GM21786 (cell line): ENCODE measurements around the gene SIAH1.
A peak's percentile ranks its signal among the peaks of the same experiment; 100 is the strongest.
"Not testable (repeated sequence)": the region's sequence is repeated elsewhere in the genome, so short reads cannot be mapped to it uniquely, and the experiment has no call there.

Experiments
- ATAC-seq: cut with Tn5 transposase; IDR thresholded peaks from one replicate; pipeline ENCODE4 v1.9.1; 2021; ENCODE audit not compliant: unreplicated experiment

The SIAH1 gene, protein sequence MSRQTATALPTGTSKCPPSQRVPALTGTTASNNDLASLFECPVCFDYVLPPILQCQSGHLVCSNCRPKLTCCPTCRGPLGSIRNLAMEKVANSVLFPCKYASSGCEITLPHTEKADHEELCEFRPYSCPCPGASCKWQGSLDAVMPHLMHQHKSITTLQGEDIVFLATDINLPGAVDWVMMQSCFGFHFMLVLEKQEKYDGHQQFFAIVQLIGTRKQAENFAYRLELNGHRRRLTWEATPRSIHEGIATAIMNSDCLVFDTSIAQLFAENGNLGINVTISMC

DNA sequence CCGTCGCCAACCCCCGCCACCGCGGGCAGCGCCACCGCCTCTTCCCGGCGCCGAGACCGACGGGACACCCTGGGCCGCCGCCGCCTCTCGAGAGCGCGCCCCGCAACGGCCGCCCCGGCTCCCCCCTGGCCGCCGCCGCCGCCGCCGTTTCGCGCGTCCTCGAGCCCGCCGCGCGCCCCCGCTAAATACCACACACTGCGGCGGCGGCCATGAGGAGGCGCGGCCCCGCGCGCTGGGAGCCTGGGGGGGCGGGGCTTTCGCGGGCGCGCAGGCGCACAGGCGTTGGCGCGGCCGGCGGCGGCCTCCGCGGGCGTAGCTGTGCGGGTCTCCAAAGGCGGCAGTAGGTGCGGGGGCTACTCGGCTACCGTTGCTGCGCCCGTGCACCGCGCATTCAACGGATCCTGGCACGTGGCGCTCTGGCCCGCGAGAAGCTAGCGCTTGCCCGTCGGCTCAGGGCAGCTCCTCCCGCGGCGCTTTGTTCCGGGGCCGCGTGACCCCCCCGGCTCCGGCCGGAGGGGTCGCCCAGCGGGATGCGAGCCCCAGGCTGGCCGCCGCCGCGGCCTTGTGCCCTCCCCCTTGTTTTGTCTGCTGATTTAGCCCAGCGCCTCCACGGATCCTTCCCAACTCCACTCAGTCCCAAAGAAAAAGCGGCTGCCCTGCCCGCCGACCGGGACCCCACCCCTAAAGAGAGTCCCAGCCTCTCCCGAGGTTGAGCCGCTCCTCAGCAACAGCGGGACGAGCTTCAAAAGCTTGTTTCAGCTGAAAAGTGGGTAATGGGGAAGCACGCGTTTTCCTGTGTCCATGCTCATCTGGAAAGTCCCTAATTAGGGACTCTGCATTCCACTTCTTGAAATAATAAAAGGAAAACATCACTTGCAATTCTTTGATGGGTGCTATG lies at the start of gene SIAH1:
Gene SIAH1 (minus strand): TSS at position 161 of the 898 bp plus-strand sequence. CDS start 22,985 bp downstream, outside the sequence.
- ATAC-seq, result peak; percentile 69

DNA sequence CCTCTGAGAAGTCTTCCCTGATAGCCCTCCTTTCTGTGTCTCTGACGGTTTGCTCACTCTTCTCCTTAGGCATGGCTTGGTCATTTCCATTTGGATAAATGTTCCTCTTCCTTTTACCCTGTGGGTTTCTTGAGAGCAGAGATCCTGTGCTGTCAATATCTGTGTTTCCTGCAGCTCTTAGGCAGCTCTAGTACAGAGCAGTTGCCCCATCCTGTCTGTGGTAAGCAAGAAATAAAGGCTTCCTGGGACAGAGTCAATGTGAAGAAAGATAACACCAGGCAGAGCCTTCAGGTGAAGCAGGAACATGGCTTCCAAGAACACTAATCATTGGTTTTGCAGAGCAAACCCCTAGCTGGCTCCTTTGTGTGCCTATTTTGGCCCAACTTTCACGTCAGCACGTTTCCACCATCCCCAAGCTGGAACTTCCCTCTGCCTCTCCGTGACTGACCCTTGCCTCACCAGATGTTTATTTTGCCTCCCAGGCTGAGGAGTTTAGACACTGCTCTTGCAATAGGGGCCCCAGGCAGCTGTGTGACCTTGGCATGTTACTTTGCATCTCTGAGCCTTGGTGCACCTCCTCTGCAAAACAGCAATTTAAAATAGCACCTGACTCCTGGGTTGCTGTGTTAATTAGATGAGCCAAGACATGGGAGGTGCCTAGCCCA lies 49.6 kb upstream of the SIAH1 start:
- ATAC-seq, result no peak

DNA sequence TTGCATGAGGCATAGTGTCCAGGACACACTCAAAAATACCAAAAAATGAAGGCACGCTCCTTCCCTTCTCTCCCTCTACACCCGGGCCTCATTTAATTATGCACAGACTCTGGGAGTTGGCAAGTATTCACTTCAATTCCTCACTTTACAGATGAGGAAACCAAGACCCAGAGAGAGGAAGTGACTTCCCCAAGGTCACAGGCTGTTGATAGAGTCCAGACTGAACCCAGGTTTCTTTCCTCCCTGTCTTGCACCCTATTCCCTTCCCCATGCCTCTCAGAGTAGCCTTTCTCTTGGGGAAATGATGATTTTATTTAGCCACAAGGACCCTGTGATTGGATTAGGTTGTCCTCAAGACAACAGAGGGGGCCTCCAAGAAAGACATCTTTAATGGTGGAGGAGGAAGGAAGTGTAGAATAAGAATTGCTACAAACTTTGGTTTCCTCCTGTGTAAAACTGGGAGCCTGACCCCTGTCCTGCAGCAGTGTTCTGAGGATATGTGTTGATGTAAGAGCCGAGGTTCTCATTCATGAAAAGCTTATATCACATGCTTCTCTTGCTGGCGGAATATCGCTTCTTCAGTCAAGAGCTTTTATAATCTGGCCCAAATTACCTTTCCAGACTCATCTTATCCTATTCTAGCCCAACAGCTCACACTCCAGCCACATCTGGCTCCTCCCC lies 48.8 kb upstream of the SIAH1 start:
- ATAC-seq, result no peak

DNA sequence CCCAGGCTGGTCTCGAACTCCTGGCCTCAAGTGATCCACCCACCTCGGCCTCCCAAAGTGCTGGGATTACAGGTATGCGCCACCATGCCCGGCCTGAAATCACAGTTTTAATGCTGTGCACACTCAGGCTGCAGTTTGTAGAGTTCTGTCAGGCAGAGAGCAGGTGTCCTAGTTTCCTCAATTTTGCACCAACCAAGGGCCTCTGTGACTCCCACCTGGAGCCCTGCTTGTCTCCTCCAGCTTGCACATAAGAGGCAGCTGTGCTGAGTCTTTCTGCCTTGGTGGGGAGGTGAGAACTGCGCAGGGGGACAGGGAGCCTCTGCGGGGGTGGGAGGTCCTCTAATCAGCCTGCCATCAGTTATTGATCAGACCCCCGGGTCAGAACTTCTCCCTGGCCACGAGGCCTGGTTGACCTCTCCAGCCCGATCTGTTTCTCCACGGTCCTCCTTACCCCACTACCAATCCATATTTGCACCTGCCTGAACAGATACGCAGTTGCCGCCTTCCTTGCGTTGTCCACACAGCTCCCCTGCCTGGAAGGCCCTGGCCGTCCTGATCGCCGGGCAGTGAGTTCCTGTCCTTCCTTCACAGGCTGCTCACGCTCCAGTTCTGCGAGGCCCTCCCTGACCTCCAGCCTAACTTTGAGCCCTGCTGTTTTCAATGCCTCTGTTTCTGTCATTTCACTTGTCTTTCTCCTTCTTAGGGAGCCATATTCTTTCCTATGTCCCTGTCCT lies 48.1 kb upstream of the SIAH1 start:
- ATAC-seq, result no peak

DNA sequence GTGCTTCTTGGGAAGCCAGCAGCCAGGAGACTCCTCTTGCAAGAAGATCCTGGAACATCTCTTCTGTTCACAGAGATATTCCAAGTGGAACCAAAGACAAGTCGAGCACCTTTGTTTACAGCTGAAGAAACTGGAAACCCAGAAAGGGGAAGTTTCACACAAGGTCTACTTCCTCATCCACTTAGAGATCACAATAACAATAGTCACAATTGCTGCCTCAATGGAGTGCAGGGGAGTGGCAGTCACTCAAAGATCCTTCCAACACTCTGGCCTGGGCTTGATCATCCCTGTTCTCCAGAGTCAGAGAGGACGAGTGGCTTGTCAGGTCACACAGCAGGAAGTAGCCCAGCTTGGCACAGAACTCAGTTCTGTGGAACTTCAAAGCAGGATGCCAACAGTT lies 46.9 kb upstream of the SIAH1 start:
- peak; percentile 83 for ATAC-seq

DNA sequence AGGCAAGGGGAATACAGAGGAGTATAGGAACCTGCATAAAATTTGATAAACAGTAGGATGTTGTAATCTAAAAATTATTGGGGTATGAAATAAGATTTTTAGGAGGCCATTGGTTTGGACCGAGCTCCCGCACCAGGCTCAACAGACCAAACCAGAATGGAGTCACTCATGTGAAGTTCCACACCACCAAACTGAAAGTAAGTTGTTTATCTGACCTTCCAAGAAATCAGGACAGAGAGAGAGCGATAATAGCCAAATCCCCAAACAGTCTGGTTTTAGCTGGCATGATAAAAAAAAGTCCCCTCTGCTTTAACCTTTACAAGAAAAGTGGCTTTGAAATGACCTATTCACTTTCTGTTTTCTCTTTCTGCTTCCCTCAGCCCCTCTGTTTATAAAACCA lies 45.7 kb upstream of the SIAH1 start:
- ATAC-seq, result no peak

DNA sequence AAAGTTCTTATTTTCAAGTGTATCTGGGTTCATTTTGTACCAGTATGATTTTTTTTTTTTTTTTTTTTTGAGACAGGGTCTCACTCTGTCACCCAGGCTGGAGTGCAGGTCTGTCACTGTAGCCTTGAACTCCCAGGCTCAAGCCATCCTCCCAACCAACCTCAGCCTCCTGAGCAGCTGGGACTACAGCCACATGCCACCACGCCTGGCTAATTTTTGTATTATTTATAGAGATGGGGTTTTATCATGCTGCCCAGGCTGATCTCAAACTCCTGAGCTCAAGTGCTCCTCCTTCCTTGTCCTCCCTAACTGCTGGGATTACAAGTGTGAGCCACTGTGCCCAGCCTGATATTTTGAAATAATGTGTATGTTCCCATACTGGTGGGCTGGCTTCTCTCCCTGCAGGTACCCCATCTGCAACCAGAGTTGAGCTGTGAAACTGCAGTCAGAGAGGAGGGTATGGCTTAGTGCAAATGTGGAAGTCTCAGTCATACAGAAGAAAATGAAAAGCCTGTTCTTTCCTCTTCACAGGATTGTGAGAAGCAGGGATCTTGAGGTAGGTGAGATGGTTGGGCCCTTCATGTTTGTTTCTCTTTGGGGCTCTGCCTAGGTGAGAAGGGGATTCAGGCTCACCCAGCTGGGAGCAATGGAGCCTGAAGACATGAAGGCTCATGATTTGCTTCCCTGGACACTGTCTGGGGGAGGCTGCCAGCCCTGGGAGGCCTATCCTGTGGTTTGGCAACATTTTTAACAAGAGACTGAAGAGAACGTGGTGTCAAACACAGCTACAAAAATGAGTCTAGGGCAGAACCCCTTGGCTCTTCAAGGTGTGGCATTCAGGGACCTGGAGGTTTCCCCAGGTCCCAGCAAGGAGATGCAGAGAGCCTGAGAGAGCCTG lies 41.3 kb upstream of the SIAH1 start:
- no peak for ATAC-seq

DNA sequence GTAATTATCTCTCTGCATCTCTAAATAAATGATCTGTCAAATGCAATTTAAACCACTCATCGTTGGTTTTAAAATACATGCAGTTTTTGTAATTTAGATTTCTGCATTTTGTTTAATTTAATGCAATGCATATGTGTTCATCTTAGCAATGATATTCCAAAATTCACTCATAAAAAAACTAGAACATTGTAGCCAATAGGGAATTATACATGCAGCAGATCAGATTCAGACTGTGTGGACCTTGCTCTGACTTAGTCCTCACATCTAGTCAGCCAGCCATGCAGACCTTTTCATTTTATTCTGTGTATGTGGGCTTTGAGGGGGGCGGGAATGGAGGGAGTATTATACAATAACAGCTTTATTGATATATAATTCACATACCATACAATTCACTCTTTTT lies 37.3 kb upstream of the SIAH1 start:
- no peak for ATAC-seq

DNA sequence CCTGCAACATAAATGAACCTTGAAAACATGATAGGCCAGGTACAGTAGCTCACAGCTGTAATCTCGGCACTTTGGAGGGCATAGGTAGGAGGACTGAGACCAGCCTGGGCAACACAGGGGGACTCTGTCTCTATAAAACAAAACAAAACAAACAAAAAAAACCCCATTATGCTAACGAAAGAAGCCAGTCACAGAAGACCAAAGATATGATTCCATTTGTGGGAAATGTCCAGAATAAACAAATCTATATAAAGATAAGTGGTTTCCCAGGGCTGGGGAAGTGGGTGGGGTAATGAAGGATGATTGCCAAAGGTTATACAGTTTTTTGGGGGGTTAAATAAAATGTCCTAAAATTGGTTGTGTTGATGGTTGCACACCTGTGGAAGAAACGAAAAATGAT lies 36.5 kb upstream of the SIAH1 start:
- ATAC-seq, result no peak

DNA sequence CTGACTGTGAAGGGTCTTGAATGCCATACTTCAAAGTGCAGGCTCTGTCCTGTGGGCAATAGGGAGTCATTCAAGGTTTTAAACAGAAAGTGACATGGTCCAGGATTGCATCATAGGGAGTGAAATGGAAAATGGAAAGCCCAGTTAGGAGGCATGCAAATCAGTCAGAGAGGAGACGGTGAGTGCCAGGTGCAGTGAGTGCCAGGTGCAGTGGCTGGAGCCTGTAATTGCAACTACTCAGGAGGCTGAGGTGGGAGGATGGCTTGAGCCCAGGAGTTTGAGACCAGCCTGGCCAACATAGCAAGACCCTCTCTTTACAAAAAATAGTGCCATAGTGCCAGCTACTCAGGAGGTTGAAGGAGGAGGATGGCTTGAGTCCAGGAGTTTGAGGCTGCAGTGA lies 35.2 kb upstream of the SIAH1 start:
- ATAC-seq, result no peak

DNA sequence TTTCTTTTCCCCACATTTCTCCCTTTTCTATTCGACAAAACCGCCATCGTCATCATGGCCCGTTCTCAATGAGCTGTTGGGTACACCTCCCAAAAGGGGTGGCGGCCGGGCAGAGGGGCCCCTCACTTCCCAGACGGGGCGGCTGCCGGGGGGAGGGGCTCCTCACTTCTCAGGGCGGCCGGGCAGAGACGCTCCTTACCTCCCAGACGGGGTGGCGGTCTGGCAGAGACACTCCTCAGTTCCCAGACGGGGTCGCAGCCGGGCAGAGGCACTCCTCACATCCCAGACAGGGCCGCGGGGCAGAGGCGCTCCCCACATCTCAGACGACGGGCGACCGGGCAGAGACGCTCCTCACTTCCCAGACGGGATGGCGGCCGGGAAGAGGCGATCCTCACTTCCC lies 31.4 kb upstream of the SIAH1 start:
- ATAC-seq, result not testable (repeated sequence)

DNA sequence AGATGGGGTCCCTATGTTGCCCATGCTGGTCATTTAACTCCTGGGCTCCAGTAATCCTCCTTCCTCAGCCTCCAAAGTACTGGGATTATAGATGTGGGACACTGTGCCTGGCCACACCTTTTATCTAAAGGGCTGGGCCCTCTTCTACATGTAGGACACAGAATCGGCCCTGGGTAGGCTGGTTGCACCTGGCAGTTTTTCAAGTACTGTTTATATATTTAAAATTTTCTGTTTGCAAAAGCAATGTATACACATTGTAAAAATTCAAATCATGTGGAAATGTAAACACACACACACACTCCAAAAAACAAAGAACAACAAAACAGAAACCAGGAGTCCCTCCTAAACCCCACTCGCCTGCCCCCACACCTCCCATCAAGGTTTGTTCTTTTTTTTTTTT lies 28.1 kb upstream of the SIAH1 start:
- ATAC-seq, result no peak

DNA sequence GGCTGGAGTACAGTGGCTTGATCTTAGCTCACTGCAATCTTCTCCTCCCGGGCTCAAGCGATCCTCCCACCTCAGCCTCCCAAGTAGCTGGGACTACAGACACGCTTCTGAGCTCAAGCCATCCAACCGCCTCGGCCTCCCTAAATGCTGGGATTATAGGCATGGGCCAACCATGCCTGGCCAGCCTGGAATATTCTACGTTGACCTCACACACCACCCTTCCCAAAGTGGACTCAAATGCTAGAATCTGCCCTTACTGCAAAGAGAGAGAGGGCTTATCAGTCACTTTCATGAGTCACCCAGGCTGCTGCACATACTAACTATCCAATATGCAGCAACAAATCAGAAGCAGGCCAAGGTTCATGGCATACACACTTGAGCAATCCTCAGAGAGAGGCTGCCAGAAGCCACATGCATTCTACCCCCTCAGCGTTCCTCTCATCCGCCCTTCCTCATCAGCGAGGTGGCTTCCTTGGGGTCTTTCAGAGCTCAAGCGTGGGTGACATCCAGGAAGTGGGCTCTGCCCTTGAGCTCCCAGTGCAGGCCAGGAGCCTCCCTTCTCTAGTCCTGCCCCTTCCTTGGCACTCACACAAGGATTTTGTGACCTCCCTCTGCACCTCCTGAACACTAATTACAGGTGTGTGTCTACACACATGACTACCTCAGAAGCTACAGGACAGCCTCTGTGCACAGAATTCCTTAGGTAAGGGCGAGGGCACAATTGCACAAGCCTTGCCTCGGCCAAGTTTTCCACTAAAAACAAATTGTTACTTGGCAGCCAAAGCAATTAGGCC lies 24.8 kb upstream of the SIAH1 start:
- no peak for ATAC-seq

DNA sequence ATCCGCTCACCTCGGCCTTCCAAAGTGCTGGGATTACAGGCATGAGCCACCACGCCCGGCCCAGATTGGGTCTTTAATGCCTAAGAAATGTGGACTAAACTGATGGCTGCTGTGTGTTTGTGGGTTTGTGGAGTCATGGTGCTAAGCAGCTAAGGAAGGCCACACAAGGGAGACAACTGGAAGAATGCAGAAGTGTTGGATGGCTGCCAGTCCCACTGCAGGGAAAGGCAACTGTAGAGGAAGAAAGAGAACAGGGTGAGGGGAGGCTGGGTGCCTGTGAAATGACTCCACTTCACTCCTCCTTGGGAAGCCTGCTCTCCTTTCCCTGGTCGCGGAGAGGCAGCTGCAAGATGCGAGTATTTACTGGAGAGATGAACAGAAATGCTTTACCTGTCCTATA lies 23.5 kb upstream of the SIAH1 start:
- ATAC-seq, result no peak

DNA sequence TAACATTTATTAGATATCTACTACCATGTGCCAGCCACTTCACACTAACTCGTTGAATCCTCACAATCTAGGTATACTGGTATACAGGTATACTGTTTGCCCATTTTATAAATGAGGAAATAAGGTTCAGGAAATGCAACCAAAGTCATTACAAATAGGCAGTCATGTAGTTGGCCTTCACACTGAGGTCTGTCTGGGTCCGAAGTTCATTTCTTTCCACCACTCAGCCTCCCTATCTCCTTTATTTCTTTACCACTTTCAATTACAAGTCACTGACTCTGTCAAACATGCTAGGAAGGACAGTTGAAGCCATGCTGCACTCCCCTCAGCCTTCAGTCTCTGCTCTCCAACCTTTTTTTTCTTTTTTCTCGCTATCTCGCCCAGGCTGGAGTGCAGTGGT lies 20.7 kb upstream of the SIAH1 start:
- no peak for ATAC-seq

DNA sequence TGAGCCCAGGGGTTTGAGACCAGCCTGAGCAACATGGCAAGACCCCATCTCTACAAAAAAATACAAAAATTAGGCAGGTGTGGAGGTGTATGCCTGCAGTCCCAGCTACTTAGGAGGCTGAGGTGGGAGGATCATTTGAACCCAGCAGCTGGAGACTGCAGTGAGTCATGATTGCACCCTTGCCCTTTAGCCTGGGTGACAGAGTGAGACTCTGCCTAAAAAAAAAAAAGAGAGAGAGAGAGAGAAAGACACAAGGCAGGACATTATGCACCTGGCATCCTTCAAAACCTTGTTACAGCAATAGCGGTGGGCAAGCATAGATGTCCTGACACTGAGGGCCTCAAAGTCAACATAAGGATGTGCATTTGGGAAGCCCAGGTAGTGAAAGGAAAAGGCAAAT lies 19.9 kb upstream of the SIAH1 start:
- no peak for ATAC-seq

DNA sequence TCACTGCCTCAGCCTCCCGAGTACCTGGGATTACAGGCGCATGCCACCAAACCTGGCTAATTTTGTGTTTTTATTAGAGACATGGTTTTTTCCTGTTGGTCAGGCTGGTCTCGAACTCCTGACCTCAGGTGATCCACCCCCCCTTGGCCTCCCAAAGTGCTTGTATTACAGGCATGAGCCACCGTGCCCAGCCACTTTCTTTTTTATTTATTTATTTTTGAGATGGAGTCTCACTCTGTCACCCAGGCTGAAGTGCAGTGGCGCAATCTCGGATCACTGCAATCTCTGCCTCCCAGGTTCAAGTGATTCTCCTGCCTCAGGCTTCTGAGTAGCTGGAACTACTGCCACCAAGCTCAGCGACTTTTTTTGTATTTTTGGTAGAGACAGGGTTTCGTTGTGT lies 17.3 kb upstream of the SIAH1 start:
- not testable (repeated sequence) for ATAC-seq

DNA sequence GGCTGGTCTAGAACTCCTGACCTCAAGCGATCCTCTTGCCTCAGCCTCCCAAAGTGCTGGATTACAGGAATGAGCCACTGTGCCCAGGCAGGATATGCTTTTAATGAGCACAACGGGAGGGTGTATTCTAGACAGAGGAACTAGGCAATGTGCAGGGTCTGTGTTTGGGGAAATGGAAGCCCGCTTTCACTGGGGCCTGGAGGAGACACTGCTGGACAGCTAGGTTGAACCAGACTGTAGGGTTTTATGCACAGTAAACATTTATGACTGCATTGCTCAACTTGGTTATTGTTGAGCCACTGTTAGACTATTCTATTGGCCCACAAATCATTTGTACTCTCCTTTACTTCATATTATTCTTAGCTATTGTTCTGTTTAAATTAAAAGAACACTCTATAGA lies 10.2 kb upstream of the SIAH1 start:
- ATAC-seq, result no peak

DNA sequence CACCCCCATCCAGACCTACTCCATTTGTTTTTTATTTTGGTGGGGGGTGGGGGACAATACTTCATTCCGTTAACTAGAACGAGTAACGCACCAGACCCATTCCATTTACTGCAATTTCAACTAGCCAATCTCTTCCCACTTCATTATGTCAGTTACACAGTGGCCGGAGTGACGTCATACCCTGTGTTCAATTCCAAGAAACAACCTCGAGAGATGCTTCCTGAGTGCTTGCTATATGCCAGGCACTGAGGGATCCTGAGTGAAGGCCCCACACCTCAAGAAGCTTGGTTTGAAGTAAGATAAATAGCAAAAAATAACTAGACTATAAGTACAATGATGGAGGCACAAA lies 9.1 kb upstream of the SIAH1 start:
- ATAC-seq, result no peak
